ENCODE measurements around the gene RAD54L2. TPM values are rescaled to one million over a fixed set of nuclear protein-coding genes. Genes with fewer than 3 reads are reported as not detected.

RAD54L2 gene
- total RNA-seq, 2 donors from 2014 or later = 15.8 to 25.7 TPM

DNA sequence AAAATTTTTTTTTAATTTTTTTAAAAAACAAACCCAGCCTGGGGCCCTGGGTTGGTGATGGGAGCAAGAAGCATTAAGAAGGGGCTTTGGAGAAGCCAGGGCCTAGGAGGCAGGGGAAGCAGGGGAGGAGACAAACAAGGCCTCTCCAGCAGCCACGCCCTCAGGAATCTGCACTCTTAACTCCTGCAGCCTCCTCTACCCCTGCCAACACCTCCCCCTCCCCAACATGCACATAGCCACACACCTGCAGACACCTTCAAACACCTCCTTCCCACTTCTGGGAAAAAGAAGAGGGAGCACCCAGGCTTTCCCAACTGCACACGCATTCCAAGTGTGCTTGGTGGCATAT, 36.0 kb upstream of the RAD54L2 start:
- no peaks in the 10 kb centered on the region for H3K9me3 ChIP-seq
- H3K27me3 ChIP-seq = no peaks in the 10 kb centered on the region
- DNase-seq (no peak), ATAC-seq (no peak)
- 0 to 22% methylated on average over 1 to 2 of the region's 2 CpGs for WGBS, 2 donors
- TF ChIP-seq POLR2A (IDR thresholded peaks at IDR 0.05) = no peak
- TF ChIP-seq, protein P1, sequence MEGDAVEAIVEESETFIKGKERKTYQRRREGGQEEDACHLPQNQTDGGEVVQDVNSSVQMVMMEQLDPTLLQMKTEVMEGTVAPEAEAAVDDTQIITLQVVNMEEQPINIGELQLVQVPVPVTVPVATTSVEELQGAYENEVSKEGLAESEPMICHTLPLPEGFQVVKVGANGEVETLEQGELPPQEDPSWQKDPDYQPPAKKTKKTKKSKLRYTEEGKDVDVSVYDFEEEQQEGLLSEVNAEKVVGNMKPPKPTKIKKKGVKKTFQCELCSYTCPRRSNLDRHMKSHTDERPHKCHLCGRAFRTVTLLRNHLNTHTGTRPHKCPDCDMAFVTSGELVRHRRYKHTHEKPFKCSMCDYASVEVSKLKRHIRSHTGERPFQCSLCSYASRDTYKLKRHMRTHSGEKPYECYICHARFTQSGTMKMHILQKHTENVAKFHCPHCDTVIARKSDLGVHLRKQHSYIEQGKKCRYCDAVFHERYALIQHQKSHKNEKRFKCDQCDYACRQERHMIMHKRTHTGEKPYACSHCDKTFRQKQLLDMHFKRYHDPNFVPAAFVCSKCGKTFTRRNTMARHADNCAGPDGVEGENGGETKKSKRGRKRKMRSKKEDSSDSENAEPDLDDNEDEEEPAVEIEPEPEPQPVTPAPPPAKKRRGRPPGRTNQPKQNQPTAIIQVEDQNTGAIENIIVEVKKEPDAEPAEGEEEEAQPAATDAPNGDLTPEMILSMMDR (IDR thresholded peaks at IDR 0.05) = no peak
- H3K4me1 ChIP-seq = peaks cover 4% of the 10 kb centered on the region
- H3K36me3 ChIP-seq (replicated peaks in 1 of 2; ENCODE audit: insufficient read depth in 1 of 2, low read depth in 2 of 2) = no peaks in the 10 kb centered on the region
- no peak overlapping the region for H3K4me3 ChIP-seq
- intact Hi-C loops (cut with DNase I) = no loop called here
- H3K27ac ChIP-seq = no peak overlapping the region

DNA sequence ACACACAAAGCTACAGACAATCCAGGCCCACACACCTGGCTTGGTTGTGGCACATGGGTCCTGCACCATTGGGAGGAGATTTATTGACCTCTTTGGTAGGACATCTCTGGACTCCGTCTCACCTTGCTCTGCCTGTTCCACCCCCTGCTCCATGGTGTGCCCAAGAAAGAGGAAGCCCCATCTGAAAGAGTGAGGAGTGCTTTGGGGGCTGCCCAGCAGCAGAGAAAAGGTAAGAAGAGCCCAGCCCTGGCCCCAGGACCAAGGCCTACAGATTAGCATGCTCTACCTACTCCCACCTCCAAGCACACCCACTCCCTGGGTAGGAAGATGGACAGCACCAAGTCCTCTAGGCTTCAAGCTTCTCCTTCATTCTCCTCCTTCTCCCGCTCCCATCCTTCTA, 35.5 kb upstream of the RAD54L2 start:
- no peak for TF ChIP-seq POLR2A (IDR thresholded peaks at IDR 0.05)
- TF ChIP-seq, protein P1 (IDR thresholded peaks at IDR 0.05) = no peak
- Histone ChIP-seq H3K4me1 (peaks cover 4% of the 10 kb centered on the region), H3K36me3 (replicated peaks in 1 of 2; ENCODE audit: insufficient read depth in 1 of 2, low read depth in 2 of 2) (no peaks in the 10 kb centered on the region), H3K9me3 (no peaks in the 10 kb centered on the region), H3K27me3 (no peaks in the 10 kb centered on the region), H3K27ac (no peak overlapping the region), H3K4me3 (no peak overlapping the region)
- intact Hi-C loops (cut with DNase I) = no loop called here
- no peak for DNase-seq
- ATAC-seq = no peak
- 73 to 95% methylated on average over 2 of the region's 2 CpGs for WGBS, 2 donors

- ATAC-seq (no peak), DNase-seq (no peak)
- H3K36me3 ChIP-seq (replicated peaks in 1 of 2; ENCODE audit: insufficient read depth in 1 of 2, low read depth in 2 of 2) = no peaks in the 10 kb centered on the region
- WGBS, 2 donors = 79 to 83% methylated on average over 9 of the region's 9 CpGs
- no peak for TF ChIP-seq POLR2A (IDR thresholded peaks at IDR 0.05)
- TF ChIP-seq, protein P1 (IDR thresholded peaks at IDR 0.05) = no peak
- no peaks in the 10 kb centered on the region for H3K27me3 ChIP-seq
- H3K9me3 ChIP-seq = no peaks in the 10 kb centered on the region
- intact Hi-C loops (cut with DNase I) = loop anchor here (5.0 kb wide), 2 partner anchors 169 to 294 kb away; no protein-coding TSS in a partner anchor
- H3K4me1 ChIP-seq = no peaks in the 10 kb centered on the region
- H3K27ac ChIP-seq = no peak overlapping the region
- H3K4me3 ChIP-seq = no peak overlapping the region
Observed at GRCh38 chr3:51508255-51508654, 30.3 kb upstream of the RAD54L2 start.

DNA sequence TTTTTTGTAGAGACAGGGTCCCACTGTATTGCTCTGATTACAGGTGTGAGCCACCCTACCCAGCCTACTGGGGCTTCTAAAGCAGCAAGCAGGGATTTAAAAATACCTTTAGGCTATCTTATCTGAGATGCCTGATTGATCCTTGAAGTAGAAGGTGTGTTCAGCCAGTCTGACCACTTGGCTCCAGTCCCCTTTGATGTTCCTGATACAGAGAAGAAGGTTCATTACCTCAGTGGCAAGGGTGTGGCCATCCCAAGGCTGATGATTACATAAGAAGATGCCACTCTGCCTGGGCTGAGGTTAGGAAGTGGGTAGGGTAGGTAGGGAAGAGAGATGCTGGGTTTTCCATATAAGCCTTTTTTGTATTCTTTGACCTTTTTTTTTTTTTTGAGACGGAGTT, 27.5 kb upstream of the RAD54L2 start:
- H3K9me3 ChIP-seq = no peaks in the 10 kb centered on the region
- no peak for ATAC-seq
- H3K27me3 ChIP-seq = no peaks in the 10 kb centered on the region
- WGBS, 2 donors = 47 to 50% methylated on average over 1 of the region's 1 CpG
- H3K4me1 ChIP-seq = no peaks in the 10 kb centered on the region
- H3K4me3 ChIP-seq = no peak overlapping the region
- no peaks in the 10 kb centered on the region for H3K36me3 ChIP-seq (replicated peaks in 1 of 2; ENCODE audit: insufficient read depth in 1 of 2, low read depth in 2 of 2)
- DNase-seq = no peak
- no peak overlapping the region for H3K27ac ChIP-seq
- intact Hi-C loops (cut with DNase I) = no loop called here
- TF ChIP-seq, protein P1 (IDR thresholded peaks at IDR 0.05) = no peak
- TF ChIP-seq POLR2A (IDR thresholded peaks at IDR 0.05) = no peak

DNA sequence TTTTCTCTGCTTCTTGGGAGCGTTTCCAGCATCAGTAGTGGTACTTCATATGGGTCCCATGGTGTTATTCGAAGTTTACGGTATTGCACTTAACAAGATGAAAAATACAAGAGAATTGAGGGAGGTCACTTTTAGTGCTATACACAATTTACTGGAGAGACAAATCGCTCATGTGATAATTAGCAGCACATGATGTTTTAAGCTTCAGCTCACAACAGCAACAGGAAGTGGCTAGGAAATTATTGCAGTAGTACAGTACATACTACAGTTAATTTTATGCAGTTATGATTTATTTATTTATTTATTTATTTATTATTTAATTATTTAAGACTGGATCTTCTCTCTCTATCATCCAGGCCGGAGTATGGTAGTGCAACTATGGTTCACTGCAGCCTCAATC, 24.3 kb upstream of the RAD54L2 start:
- intact Hi-C loops (cut with DNase I) = no loop called here
- no peak overlapping the region for H3K27ac ChIP-seq
- 77 to 87% methylated on average over 5 of the region's 5 CpGs for WGBS, 2 donors

More for the DNA sequence above, 24.3 kb upstream of the RAD54L2 start:
- TF ChIP-seq, protein P1 (IDR thresholded peaks at IDR 0.05) = no peak
- no peak for TF ChIP-seq POLR2A (IDR thresholded peaks at IDR 0.05)
- ATAC-seq = no peak
- no peak for DNase-seq
- Histone ChIP-seq H3K9me3 (no peaks in the 10 kb centered on the region), H3K4me3 (no peak overlapping the region), H3K27me3 (no peaks in the 10 kb centered on the region), H3K4me1 (no peaks in the 10 kb centered on the region), H3K36me3 (replicated peaks in 1 of 2; ENCODE audit: insufficient read depth in 1 of 2, low read depth in 2 of 2) (no peaks in the 10 kb centered on the region)
